HTERT RPE-1 (cell line): ENCODE measurements around the gene SYNPO.

Experiments
- in situ Hi-C: fragments of 300-500 bp; cut with MboI; formaldehyde crosslinking; loops from 4 replicates; pipeline ENCODE4 v1.14.3; 2020; ENCODE audit warnings: low sequenced_read_pairs

The SYNPO gene

GRCh38 chr5:150623878-150624216 is 16.6 kb upstream of the SYNPO start:
- in situ Hi-C loops = no loop called here

GRCh38 chr5:150624334-150625163 is 15.9 kb upstream of the SYNPO start:
- in situ Hi-C loops = no loop called here

GRCh38 chr5:150625164-150625535 is 15.3 kb upstream of the SYNPO start:
- in situ Hi-C loops = no loop called here

GRCh38 chr5:150625831-150626746 is 14.4 kb upstream of the SYNPO start:
- in situ Hi-C loops = no loop called here

GRCh38 chr5:150626853-150627276 is 13.6 kb upstream of the SYNPO start:
- in situ Hi-C loops = no loop called here

GRCh38 chr5:150627731-150628545 is 12.5 kb upstream of the SYNPO start:
- in situ Hi-C loops = no loop called here

GRCh38 chr5:150628936-150629485 is 11.4 kb upstream of the SYNPO start:
- in situ Hi-C loops = no loop called here

GRCh38 chr5:150630016-150630415 is 10.4 kb upstream of the SYNPO start:
- in situ Hi-C loops = no loop called here

GRCh38 chr5:150630461-150631325 is 9.8 kb upstream of the SYNPO start:
- in situ Hi-C loops = no loop called here

- in situ Hi-C loops = no loop called here
Observed at GRCh38 chr5:150631326-150631701, 9.1 kb upstream of the SYNPO start.

GRCh38 chr5:150632305-150633160 is 7.9 kb upstream of the SYNPO start:
- in situ Hi-C loops = no loop called here

GRCh38 chr5:150633429-150633828 is 7.0 kb upstream of the SYNPO start:
- in situ Hi-C loops = no loop called here

- in situ Hi-C loops = no loop called here
Observed at GRCh38 chr5:150636391-150637244, 3.8 kb upstream of the SYNPO start.

- in situ Hi-C loops = no loop called here
Observed at GRCh38 chr5:150637245-150638052, 3.0 kb upstream of the SYNPO start.

GRCh38 chr5:150638053-150638444 is 2.4 kb upstream of the SYNPO start:
- in situ Hi-C loops = no loop called here

- in situ Hi-C loops = no loop called here
Observed at GRCh38 chr5:150638488-150639376, 1.7 kb upstream of the SYNPO start.
